GM13977 (cell line): ENCODE results near the gene OSBP2.
"Not testable (repeated sequence)": the region's sequence is repeated elsewhere in the genome, so short reads cannot be mapped to it uniquely, and the experiment has no call there.

ENCODE experiments used
- DNase-seq: peaks from one replicate; pipeline ENCODE4 v3.0.0; 2012; ENCODE audit warnings: low spot score
- CTCF ChIP-seq: IDR thresholded peaks from 2 replicates; pipeline ENCODE4 v1.5.1; 2012; ENCODE audit warnings: mild to moderate bottlenecking, control low read depth; ENCODE audit not compliant: insufficient read depth; ENCODE audit errors: extremely low read depth, missing control alignments
- in situ Hi-C: fragments of 300-500 bp; cut with MboI; formaldehyde crosslinking; loops from one replicate; pipeline ENCODE4 v1.12.0; 2022; ENCODE audit warnings: low sequenced_read_pairs, low pct_unique_long_range_greater_than_20kb, mixed read lengths, inconsistent platforms; ENCODE audit not compliant: unreplicated experiment

The OSBP2 gene

GRCh38 chr22:30720263-30720837, 25.7 kb downstream of the OSBP2 start:
- in situ Hi-C loops: no loop called here
- no peak for DNase-seq
- TF ChIP-seq CTCF: no peak

- no peak for DNase-seq
- in situ Hi-C loops: no loop called here
- TF ChIP-seq CTCF: no peak
Observed at GRCh38 chr22:30721741-30722140, 27.1 kb downstream of the OSBP2 start.

- no peak for DNase-seq
- TF ChIP-seq CTCF: no peak
- in situ Hi-C loops: no loop called here
Observed at GRCh38 chr22:30728826-30729225, 34.2 kb downstream of the OSBP2 start.

GRCh38 chr22:30731658-30732057, 37.0 kb downstream of the OSBP2 start:
- TF ChIP-seq CTCF: no peak
- in situ Hi-C loops: no loop called here
- no peak for DNase-seq

- TF ChIP-seq CTCF: no peak
- no peak for DNase-seq
- in situ Hi-C loops: no loop called here
Observed at GRCh38 chr22:30732426-30732825, 37.8 kb downstream of the OSBP2 start.

GRCh38 chr22:30733181-30733631, 38.5 kb downstream of the OSBP2 start:
- no peak for TF ChIP-seq CTCF
- in situ Hi-C loops: no loop called here
- DNase-seq: no peak

GRCh38 chr22:30740007-30740406, 45.3 kb downstream of the OSBP2 start:
- DNase-seq, in situ Hi-C loops: not testable (repeated sequence)

- in situ Hi-C loops, DNase-seq: not testable (repeated sequence)
Observed at GRCh38 chr22:30740511-30740910, 45.8 kb downstream of the OSBP2 start.
